ENCODE data around the gene GABRB2.

The GABRB2 gene

DNA sequence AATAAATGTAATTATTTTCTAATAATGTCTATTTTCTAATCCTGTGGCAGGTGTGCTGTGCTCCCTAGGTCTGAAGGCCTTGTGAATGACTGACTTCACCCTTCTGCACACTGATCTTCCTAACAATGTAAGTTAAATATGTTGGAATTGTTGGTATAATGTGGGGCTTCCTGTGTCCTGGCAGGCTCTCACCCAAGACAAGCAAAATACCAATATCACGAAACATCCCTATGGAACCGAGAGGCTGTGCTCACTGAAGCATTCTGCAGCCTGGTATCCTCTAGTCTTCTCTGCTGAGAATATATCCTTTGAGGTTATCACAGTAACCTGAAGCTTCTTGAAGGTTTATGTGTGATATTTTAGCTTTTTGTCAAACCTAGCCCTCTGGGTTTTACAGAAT is 159.4 kb downstream of the GABRB2 start:
- no peak for DNase-seq (ENCODE audit: low spot score)

DNA sequence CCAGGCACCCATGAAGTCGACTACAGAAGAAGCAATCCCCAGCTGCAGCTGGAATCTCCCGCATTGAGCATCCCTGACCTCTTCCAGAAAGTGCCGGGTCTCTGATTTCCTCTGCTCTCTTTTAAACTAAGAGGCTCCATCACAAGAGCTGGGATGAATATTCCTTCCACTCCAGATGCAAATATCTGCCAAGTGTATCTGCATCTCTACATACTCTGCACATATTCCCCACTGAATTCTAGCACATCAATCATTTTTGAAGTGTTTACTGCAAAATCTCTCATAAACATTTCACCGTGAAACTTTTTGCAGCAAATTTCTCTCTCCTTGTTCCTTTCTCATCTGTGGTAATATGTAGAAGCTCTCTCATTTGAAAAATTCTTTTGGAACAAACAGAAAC is 161.5 kb downstream of the GABRB2 start:
- no peak for DNase-seq (ENCODE audit: low spot score)

DNA sequence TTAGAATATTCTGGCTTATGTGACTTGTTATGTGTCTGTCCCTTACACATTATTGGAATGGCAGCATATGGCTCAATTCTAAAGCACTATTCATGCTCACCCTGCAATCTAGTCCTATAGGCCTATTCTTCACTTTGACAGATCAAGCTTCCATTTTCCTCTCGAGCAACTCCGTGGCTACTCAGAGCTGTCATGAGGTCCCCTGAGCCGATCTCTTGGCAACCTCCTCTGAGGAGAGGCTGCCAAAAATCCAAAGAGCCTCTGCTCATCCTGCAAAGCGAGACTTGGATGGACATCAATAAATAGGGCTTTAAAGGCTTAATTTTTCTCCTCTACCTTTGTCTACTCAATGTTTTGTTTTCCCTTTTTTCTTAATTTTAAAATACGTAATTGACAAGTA is 163.8 kb downstream of the GABRB2 start:
- DNase-seq (ENCODE audit: low spot score): no peak

DNA sequence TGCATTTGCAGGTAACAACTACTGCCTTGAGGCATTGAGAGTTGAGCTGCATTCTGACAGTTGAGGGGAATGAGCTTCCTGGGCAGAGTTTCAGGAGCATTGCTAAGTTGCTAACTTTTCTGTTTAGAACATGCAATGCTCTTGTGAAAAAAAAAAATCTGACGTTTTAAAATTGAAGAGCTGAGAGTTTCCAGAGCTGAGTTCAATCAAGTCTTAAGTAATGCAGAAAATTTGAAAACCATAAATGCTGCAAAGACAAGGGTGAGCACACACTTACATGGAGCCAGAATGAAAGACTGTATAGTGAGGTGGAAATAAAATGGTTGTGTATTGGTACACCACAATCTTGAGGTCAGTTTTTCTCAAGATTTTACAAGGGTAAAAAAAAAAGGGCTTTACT is 166.0 kb downstream of the GABRB2 start:
- no peak for DNase-seq (ENCODE audit: low spot score)

DNA sequence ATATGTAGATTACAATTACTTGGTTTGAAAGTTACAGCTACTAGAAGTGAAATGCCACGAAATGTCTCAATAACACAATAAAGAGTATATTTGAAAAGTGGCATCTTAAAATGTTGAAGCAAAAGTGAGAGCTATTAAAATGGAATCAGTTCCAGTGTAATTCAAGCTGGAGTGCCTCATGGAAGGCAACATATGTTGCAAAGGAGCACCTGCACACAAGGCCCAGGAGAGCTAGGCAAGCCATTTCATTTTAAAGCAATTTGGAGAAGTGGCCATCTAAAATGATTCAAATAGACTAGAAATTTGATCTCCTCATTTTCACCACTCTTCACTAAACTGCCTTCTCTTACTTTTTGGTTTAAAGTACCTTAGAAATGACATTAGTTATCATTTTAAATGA is 167.8 kb downstream of the GABRB2 start:
- DNase-seq (ENCODE audit: low spot score): no peak

DNA sequence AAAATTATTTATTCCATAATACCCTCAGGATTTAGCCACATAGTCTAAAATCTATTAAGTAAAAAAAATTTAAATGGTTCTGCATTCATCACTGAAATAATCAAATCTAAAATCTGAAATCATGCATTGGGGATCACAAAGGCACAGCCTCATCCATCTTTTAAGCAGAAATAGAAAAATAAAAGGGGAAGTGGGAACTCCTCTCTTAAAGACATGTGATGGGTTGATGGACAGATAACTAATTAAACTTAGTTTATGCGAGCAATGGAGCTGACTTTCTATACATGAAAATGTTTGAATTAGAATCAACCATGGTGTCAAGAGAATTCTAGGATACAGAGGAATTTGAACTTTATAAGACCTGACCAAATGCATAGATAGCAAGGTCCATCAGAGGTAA is 170.5 kb downstream of the GABRB2 start:
- DNase-seq (ENCODE audit: low spot score): no peak

DNA sequence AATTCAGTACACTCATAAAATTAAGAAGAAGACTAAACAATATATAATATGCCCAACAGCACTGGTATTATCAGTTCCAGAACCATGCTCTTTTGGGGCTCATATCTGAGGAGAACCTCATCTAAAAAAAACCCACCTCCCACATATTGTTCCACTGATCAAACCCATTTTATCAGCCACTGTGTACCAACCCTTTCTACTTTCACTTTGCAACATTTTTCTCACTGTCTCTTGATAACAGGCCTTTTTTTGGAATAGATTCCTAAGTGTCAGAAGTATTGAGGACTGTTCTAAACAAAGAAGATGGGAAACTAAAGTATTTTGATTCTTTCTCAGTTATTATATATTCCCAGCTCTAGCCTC is 173.2 kb downstream of the GABRB2 start:
- DNase-seq (ENCODE audit: low spot score): no peak

DNA sequence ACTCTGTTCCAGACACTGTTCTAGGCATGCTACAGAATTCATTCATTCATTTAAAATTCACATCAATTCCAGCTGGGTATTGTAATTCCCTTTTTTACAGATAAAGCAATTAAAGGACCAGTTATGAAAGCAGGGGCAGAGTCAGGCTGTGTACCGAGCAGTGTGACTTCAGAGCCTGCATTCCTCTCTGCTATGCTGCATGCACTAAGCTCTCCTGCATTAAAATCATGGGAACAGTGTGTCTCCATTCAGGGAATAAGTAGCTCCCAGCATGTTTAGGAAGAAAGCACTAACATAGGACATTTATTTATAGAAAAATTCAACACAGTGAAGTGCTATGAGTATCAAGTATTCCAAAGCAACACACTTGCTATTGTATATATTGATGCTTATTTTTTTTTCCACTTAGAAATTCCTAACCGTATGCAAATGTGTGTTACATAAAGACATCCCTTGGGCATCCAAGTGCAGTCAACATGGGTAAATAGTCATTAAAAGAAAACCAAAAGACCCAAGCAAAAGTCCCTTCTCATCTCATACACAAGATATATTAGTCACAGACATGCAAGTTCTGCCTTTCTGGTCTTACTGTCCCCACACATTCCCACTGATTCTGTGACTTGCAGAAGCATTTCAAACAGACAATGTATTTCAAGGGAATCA is 173.7 kb downstream of the GABRB2 start:
- DNase-seq (ENCODE audit: low spot score): no peak

DNA sequence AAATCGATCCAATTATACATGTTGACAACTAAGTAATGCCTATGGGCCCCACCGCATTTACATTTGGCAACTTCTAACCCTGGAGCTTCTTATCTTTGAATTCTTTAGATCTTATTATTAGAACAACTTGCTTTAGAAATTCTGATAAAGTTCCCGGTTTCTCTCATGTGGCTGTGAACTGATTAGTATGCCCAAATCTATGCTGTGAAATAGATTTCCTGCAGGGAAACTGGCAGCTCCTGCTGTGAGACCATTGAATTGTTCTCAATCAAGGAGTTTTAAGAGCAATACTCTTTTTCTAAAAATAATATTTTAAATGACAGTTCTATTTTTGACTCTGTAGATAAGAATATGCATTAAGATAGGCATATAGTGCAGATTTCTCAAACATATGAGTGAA is 177.5 kb downstream of the GABRB2 start:
- DNase-seq (ENCODE audit: low spot score): no peak

DNA sequence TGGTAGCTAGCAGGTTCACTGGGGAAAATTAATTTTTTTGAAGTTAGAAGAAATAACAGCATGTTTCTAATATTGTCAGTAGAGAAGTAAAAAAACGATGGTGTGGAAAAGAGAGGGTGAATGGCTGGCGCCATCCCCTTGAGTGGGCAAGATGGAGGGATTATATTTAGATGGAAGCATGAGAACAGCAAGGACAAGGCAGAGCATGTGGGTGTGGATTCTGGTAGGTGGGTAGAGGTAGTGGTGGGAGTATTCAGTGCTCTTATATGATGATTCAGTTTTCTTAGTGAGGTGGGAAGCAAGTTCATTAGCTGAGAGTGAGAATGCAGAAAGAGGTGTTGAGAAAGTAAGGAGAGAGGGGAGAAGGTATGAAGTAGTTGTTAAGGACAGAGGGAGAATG is 188.1 kb downstream of the GABRB2 start:
- DNase-seq (ENCODE audit: low spot score): no peak

DNA sequence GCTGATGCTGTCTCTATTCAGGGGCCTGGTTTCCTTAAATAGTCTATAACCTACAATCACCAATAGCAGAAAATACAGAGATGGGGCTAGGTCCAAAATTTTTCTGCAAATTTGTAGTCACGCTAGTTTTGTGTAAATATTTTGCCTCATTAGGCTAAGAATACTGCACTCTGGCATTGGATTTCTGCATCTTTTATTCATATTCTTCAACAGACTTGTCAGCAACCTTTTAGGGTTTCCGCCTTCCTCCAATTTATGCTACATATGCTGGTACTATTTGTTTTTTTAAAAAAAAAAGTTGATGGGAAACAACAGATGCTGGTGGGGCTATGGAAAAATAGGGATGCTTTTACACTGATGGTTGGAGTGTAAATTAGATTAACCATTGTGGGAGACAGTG is 202.3 kb downstream of the GABRB2 start:
- no peak for DNase-seq (ENCODE audit: low spot score)

DNA sequence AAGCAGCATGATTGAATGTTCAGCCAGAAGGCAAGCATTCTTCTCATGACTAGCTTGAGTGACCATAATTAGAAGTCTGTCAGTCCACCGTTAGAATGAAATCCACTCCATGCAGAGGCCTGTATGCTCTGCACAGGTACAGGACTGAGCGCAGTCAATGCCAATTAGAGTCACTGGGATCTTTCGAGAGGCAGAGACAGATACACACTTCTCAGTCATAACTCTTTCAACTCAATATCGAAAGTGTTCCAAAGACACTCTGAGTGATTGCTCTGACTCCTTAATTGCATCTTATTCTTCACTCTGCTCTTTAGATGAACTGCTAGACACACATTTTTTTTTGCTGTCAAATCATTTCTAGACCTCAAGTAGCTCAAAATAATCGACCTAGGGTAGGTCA is 203.6 kb downstream of the GABRB2 start:
- no peak for DNase-seq (ENCODE audit: low spot score)

DNA sequence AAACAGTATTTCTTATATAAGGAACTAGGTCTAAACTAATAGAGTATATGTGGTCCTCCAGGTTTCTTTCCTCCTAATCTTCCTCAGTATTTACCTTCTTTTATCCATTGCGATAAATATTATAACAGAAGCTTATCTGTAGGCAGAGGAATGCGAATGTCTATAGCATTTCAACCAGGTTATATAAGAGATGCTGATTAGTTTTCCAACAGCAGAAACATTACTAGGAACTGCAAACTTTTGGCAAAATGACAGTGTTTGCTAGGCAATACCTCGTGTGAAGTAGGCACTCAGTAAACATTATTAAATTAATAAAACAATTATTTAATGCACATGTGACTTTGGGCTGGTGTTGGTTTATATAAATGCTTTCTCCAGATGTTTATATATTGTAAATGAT is 206.5 kb downstream of the GABRB2 start:
- DNase-seq (ENCODE audit: low spot score): no peak

DNA sequence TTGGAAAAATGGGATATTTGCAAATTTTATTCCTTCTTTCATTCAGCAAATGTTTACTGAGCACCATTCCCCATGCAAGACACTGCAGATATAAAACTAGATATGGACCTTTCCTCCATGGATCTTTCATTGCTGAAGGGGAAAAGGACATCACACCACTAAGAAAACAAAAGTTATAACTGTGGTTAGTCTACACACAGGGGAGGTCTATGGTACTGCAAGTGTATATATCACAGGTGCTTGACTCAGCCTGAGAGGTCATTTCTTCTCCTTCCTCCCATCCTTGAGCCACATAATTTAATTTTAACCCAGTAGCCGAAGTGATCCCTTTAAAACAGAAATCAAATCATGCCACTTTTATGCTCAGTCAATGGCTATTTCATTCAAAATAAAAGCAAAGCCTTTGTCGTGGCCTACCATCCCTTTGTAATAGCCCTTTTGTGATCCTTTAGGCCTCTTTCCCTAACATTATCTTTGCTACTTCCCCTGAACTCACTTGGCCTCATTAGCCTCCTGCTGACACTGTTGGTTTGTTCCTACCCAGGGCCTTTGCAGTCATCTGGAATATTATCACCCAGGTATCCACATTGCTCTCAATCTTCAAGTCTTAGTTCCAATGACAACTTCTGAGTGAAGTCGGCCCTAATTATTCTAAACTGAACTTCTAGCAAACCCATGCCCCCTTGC is 213.2 kb downstream of the GABRB2 start:
- no peak for DNase-seq (ENCODE audit: low spot score)

DNA sequence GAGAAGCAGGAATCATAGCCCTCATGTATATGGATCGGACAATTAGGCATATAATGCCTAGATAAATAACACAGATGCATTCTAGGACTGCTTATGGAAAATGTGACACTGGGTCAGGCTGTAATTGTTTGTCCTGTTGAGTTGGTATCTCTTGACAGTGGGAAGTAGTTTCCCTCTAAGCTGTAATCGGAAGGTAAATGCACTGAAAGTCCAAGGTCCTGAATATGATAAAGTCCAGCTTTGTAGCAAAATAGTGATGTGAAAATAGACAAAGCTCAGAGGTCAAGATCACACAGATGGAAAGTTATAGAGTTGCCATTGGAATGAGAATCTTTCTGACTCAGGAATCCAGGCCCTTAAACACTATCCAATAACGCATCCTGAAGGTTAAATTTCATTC is 214.2 kb downstream of the GABRB2 start:
- no peak for DNase-seq (ENCODE audit: low spot score)

DNA sequence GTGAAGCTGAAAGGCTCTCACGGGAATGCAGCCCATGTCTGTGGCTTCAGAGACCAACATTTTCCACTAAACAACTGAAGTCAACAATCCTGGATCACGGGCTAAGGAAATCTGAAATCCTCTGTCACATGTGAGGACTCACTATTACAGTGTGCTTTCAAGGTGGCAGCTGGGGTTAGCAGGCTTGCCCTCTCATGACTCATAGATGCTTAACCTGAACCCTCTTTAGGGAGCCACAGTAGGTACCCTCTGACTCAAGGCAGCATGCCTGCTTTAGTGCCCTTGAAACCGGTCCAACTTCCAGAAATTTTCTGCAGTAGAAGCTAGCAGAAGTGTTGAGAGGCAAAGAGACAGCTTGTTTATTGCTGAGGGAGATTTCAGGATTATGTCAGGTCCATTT is 232.5 kb downstream of the GABRB2 start:
- no peak for DNase-seq (ENCODE audit: low spot score)

DNA sequence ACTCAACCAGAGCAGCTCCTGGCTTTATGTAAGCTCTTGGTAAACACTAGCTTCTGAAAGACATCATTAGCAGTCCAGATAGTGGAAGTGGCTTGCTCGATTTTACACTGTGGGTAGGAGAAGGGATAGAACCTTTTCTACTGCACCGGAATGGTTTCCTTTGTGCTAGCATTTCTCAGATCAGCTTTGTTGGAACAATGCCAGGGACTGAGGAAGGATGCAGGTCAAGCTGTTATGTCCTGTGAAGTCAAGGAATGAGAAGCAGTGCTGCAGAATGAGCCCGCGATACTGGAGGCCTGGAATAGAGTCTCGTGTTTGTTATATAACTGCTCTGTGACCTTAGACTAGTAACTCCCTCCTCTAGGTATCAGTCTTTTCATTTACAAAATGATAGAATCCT is 233.6 kb downstream of the GABRB2 start:
- no peak for DNase-seq (ENCODE audit: low spot score)

DNA sequence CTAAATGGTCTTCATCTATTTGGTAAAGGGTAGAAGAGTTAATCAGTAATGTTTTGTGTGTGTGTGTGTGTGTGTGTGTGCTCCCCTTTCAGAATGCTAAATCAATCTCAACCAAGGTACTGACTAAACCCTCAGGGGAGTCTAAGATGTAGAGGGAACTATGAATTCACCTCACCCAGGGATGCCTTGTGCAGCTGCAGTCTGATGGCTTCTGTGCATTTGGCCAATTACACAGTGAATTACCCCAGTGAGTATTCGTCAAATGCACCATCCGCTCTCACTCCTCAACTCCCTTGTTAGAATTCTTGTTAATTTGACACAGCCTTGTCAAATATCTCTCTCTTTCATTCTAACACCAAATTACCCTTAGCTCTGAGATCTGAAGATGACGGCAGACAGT is 234.6 kb downstream of the GABRB2 start:
- DNase-seq (ENCODE audit: low spot score): no peak

DNA sequence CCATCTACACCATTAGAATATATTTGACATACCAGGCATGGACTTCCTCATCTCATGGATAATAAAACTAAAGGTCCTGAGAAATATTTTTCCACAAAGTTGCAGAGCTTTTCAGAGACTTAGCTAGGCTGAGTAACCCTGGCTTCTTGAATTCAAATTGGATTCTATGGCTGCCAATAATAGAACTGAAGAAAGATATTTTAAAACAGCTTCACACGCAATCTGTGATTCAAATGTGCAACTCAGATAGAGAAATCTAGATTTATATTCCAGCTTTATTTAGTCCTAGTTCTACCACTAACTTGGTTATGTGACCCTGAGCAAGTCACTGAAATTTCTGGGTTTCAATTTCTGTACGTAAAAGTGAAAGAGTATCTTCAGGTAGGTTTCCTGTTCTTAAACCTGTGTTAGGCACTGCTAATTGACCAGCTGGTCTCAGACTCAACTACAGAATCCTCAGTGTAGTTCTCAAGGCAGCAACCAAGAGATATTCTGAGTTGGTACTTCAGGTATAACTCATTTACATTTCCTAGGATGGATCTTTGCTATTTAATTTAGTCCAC is 235.3 kb downstream of the GABRB2 start:
- no peak for DNase-seq (ENCODE audit: low spot score)

DNA sequence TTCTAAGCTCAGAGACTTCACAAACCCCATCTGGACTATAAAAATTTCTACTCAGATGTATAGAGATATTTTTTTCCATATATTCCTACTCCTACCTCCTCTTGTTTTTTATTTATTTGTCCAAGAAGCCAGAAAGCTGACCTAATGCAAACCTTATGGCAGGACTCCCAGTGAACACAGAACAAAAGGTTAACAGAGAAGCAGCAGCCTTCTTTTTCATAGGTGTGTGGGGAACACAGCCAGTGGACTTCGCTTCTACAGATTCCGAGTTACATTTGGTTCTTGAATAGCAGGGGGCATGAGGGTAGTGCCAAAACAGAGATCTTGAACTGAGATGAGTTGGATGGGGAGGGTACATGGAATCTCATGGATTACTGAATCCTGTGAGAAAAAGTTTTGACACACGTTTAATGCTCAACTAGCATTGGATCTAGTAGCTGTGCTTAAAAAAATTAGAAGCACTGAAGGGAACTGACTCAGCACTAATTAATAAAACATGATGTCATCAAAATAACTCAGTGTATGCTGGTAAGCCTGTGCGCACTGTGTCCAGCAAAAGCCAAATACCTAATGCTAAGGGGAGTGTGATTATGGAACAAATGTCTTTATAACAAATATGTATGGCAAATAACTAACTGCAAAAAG is 240.1 kb downstream of the GABRB2 start:
- DNase-seq (ENCODE audit: low spot score): no peak

DNA sequence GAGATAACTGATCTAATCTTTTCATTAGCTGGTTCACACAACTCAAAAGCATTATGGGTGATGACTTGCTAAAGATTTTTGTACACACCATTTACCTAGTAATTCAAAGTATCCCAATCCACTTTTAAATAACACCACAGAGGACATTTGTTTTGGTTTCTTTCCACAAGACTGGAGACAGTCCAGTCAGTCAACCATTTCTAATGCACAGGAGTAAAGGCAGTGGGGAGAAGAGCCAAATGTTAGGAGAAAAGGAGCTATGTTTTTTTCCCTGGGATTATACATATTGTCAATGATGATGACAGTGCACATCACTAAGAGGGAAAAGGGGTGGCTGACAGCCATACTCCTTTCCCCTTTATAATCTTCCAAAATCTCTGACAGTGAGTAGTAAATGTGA is 240.9 kb downstream of the GABRB2 start:
- DNase-seq (ENCODE audit: low spot score): no peak

DNA sequence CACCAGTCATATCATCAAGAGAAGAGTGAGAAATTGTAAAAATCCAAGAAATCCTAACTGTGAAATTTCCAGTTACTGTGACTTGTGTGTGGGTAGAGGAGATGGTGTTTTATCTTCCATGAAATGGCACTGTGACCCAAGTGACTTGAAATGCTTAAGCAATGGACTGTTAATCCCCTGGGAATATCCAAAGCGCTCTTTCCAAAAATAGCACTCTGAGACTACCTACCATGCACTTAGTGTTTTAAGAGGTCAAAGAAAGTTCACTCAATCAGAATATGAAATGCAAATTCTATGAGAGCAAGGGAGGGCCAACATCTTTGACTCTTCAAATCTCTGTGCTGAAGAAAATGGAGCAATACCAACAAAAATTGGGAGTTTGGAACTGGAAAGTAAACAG is 244.0 kb downstream of the GABRB2 start:
- no peak for DNase-seq (ENCODE audit: low spot score)

DNA sequence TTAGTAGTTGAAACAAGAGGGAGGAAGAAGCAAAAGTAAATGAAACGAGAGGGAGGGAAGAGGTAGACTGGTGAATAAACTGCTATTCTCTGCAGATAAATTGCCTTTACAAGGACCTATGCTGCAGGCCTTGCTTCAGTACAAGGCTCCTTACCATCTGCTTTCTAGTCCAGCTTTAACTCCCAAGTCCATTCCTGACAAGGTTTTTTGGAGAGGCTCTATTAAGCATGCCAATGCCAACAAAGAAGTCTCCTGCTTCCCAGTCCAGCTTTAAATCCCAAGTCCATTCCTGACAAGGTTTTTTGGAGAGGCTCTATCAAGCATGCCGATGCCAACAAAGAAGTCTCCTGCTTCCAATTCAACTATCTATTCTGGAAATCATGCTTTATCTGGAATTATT is 244.9 kb downstream of the GABRB2 start:
- DNase-seq (ENCODE audit: low spot score): no peak

DNA sequence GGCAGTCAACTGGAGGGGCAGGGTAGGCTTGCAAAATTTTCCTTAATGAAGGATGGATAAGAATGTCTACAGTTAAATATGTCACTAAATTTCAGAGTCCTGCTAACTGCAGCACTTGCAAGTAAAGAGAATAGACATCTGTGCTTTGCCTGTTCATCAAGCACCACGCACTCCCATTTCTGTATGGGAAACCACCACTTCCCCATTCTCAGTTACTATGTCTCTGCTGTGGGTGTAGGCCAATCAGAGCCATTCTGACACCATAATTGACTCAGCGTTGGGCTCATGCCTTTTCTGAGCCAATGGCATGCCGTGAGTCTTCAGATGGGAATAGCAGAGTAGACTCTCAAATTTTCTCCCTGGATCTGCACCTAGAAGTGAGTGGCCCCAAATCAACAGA is 247.5 kb downstream of the GABRB2 start:
- DNase-seq (ENCODE audit: low spot score): no peak

Measured in CD4-positive, alpha-beta T cell treated with Interleukin-15 for 4 hours (primary cell).